GM23338 (cell line): ENCODE data around the gene DLEU7. TPM values are rescaled to one million over a fixed set of nuclear protein-coding genes. Genes with fewer than 3 reads are reported as not detected.

Source experiments
- ATAC-seq: fragments of 200-7000 bp; cut with Tn5 transposase; 3 replicates; pipeline ENCODE4 v1.9.1; 2020
- DNase-seq: peaks from one replicate; pipeline ENCODE4 v3.0.0-alpha.2; 2015; ENCODE audit warnings: low spot score
- H2AFZ ChIP-seq: fragments of 200-600 bp; sonication (generic); 2 replicates; pipeline ENCODE4 v1.8.0; 2016; ENCODE audit warnings: antibody characterized with exemption, mild to moderate bottlenecking, moderate library complexity
- H3F3A ChIP-seq: fragments of 200-600 bp; sonication (generic); replicated peaks from 2 replicates; pipeline ENCODE4 v1.8.0; 2017; ENCODE audit warnings: antibody characterized with exemption, mixed run types, low read depth
- H3K27ac ChIP-seq: fragments of 200-600 bp; sonication (generic); 2 replicates; pipeline ENCODE4 v1.6.1; 2016; ENCODE audit warnings: low read depth
- H3K27me3 ChIP-seq: fragments of 200-600 bp; sonication (generic); 2 replicates; pipeline ENCODE4 v1.8.0; 2016; ENCODE audit warnings: mild to moderate bottlenecking, mixed run types, moderate library complexity; ENCODE audit not compliant: insufficient read depth
- H3K36me3 ChIP-seq: fragments of 200-600 bp; sonication (generic); 2 replicates; pipeline ENCODE4 v1.8.0; 2016; ENCODE audit warnings: mild to moderate bottlenecking; ENCODE audit not compliant: insufficient read depth
- H3K4me1 ChIP-seq: fragments of 200-600 bp; sonication (generic); 2 replicates; pipeline ENCODE4 v1.8.0; 2016; ENCODE audit warnings: mild to moderate bottlenecking, moderate library complexity; ENCODE audit not compliant: insufficient read depth
- H3K4me2 ChIP-seq: fragments of 200-600 bp; sonication (generic); 2 replicates; pipeline ENCODE4 v1.7.1; 2017; ENCODE audit warnings: mixed run types
- H3K4me3 ChIP-seq: fragments of 200-600 bp; sonication (generic); 2 replicates; pipeline ENCODE4 v1.6.1; 2016; ENCODE audit warnings: mixed run types
- H3K79me2 ChIP-seq: fragments of 200-600 bp; sonication (generic); replicated peaks from 2 replicates; pipeline ENCODE4 v1.8.0; 2017; ENCODE audit warnings: mild to moderate bottlenecking; ENCODE audit not compliant: insufficient read depth
- H3K9me2 ChIP-seq: fragments of 200-600 bp; sonication (generic); 2 replicates; pipeline ENCODE4 v1.8.0; 2017; ENCODE audit not compliant: insufficient read depth
- H4K20me1 ChIP-seq: fragments of 200-600 bp; sonication (generic); replicated peaks from 2 replicates; pipeline ENCODE4 v1.8.0; 2017; ENCODE audit warnings: mild to moderate bottlenecking; ENCODE audit not compliant: insufficient read depth
- H3K27ac Mint-ChIP-seq: 2 replicates; pipeline ENCODE4 v1.8.0; 2020; ENCODE audit warnings: inconsistent platforms, mild to moderate bottlenecking, moderate library complexity, mixed read lengths
- H3K27me3 Mint-ChIP-seq: 3 replicates; pipeline ENCODE4 v1.8.0; 2022; ENCODE audit warnings: low read depth, mild to moderate bottlenecking, moderate library complexity, mixed read lengths, inconsistent platforms; ENCODE audit not compliant: insufficient read depth, poor library complexity
- H3K36me3 Mint-ChIP-seq: 3 replicates; pipeline ENCODE4 v1.8.0; 2021; ENCODE audit warnings: low read depth, mild to moderate bottlenecking, inconsistent platforms, moderate library complexity, mixed read lengths
- H3K4me1 Mint-ChIP-seq: 3 replicates; pipeline ENCODE4 v1.8.0; 2020; ENCODE audit warnings: mild to moderate bottlenecking, inconsistent platforms, mixed read lengths
- H3K4me3 Mint-ChIP-seq: 3 replicates; pipeline ENCODE4 v1.8.0; 2021; ENCODE audit warnings: moderate library complexity, mild to moderate bottlenecking, inconsistent platforms, mixed read lengths
- H3K9me3 Mint-ChIP-seq: 3 replicates; pipeline ENCODE4 v1.8.0; 2020; ENCODE audit warnings: moderate library complexity, mild to moderate bottlenecking, inconsistent platforms, mixed read lengths
- CREB1 ChIP-seq: fragments of 250-450 bp; sonication (Bioruptor Pico); IDR thresholded peaks from 2 replicates; pipeline ENCODE4 v1.5.0; 2020; ENCODE audit warnings: low read depth, mild to moderate bottlenecking, moderate library complexity
- JUNB ChIP-seq: IDR thresholded peaks from one replicate; pipeline ENCODE4 v1.6.1; 2016; ENCODE audit warnings: antibody characterized with exemption; ENCODE audit not compliant: unreplicated experiment
- POLR2AphosphoS5 ChIP-seq: IDR thresholded peaks from 2 replicates; pipeline ENCODE4 v1.6.1; 2016; ENCODE audit warnings: antibody characterized with exemption, low read depth
- STAT1 ChIP-seq: IDR thresholded peaks from one replicate; pipeline ENCODE4 v1.6.1; 2016; ENCODE audit warnings: antibody characterized with exemption; ENCODE audit not compliant: unreplicated experiment
- ZNF331 ChIP-seq: fragments of 250-450 bp; sonication (Bioruptor Pico); IDR thresholded peaks from 2 replicates; pipeline ENCODE4 v1.5.0; 2020; ENCODE audit warnings: low read depth, mild to moderate bottlenecking, moderate library complexity
- polyA plus RNA-seq: library from polyadenylated mRNA; unstranded; fragments of >200 nt; fragmentation: Nextera tagmentation; extraction: Ambion mirVana; gene quantifications from 2 replicates; pipeline ENCODE4 v1.2.1, GENCODE V29; 2016
- total RNA-seq: library from RNA; depleted of rRNA; stranded (reverse); fragments of >200 nt; shearing (Covaris generic); gene quantifications from 2 replicates; pipeline ENCODE4 v1.2.3, GENCODE V29; 2014
- TF ChIP-seq, protein P1 (sequence below): fragments of 250-450 bp; sonication (Bioruptor Pico); IDR thresholded peaks from 2 replicates; pipeline ENCODE4 v1.5.0; 2020; ENCODE audit warnings: mild to moderate bottlenecking, moderate library complexity
- TF ChIP-seq, protein P2 (sequence below), 2 experiments: fragments of 200-600 bp in 1 of 2; sonication (generic) in 1 of 2; conservative IDR thresholded peaks; 2 replicates each; pipeline versions ENCODE4 v1.5.1 to v1.6.1; 2016 to 2017; ENCODE audit warnings: antibody characterized with exemption in 2 of 2, low read depth in 2 of 2, mild to moderate bottlenecking in 2 of 2, moderate library complexity in 1 of 2

The DLEU7 gene
- total and polyA plus RNA-seq, 2 experiments from 2014 or later: 8.7 to 11.6 TPM

DNA sequence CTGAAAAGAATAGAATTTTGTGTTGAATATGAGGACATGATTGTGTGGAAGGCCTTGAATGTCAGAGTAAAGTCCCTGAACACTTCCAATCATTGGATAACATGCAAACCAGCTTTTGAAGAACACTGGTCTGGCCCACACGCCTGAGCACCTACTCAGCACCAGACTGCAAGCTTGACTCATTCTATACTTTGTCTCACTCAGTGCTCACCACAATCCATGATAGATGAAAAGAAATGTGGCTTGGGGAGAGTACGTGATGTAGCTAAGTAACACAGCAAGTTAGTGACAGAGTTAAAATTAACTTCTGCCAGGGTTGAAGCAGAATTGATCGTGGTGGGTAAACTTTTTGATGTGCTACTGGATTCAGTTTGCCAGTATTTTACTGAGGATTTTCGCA, 12.0 kb downstream of the DLEU7 start (continued):
- TF ChIP-seq, protein P1, sequence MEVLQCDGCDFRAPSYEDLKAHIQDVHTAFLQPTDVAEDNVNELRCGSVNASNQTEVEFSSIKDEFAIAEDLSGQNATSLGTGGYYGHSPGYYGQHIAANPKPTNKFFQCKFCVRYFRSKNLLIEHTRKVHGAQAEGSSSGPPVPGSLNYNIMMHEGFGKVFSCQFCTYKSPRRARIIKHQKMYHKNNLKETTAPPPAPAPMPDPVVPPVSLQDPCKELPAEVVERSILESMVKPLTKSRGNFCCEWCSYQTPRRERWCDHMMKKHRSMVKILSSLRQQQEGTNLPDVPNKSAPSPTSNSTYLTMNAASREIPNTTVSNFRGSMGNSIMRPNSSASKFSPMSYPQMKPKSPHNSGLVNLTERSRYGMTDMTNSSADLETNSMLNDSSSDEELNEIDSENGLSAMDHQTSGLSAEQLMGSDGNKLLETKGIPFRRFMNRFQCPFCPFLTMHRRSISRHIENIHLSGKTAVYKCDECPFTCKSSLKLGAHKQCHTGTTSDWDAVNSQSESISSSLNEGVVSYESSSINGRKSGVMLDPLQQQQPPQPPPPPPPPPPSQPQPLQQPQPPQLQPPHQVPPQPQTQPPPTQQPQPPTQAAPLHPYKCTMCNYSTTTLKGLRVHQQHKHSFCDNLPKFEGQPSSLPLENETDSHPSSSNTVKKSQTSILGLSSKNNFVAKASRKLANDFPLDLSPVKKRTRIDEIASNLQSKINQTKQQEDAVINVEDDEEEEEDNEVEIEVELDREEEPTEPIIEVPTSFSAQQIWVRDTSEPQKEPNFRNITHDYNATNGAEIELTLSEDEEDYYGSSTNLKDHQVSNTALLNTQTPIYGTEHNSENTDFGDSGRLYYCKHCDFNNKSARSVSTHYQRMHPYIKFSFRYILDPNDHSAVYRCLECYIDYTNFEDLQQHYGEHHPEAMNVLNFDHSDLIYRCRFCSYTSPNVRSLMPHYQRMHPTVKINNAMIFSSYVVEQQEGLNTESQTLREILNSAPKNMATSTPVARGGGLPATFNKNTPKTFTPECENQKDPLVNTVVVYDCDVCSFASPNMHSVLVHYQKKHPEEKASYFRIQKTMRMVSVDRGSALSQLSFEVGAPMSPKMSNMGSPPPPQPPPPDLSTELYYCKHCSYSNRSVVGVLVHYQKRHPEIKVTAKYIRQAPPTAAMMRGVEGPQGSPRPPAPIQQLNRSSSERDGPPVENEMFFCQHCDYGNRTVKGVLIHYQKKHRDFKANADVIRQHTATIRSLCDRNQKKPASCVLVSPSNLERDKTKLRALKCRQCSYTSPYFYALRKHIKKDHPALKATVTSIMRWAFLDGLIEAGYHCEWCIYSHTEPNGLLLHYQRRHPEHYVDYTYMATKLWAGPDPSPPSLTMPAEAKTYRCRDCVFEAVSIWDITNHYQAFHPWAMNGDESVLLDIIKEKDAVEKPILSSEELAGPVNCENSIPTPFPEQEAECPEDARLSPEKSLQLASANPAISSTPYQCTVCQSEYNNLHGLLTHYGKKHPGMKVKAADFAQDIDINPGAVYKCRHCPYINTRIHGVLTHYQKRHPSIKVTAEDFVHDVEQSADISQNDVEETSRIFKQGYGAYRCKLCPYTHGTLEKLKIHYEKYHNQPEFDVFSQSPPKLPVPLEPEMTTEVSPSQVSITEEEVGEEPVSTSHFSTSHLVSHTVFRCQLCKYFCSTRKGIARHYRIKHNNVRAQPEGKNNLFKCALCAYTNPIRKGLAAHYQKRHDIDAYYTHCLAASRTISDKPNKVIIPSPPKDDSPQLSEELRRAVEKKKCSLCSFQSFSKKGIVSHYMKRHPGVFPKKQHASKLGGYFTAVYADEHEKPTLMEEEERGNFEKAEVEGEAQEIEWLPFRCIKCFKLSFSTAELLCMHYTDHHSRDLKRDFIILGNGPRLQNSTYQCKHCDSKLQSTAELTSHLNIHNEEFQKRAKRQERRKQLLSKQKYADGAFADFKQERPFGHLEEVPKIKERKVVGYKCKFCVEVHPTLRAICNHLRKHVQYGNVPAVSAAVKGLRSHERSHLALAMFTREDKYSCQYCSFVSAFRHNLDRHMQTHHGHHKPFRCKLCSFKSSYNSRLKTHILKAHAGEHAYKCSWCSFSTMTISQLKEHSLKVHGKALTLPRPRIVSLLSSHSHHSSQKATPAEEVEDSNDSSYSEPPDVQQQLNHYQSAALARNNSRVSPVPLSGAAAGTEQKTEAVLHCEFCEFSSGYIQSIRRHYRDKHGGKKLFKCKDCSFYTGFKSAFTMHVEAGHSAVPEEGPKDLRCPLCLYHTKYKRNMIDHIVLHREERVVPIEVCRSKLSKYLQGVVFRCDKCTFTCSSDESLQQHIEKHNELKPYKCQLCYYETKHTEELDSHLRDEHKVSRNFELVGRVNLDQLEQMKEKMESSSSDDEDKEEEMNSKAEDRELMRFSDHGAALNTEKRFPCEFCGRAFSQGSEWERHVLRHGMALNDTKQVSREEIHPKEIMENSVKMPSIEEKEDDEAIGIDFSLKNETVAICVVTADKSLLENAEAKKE (CRISPR knock-in tag): no peak

DNA sequence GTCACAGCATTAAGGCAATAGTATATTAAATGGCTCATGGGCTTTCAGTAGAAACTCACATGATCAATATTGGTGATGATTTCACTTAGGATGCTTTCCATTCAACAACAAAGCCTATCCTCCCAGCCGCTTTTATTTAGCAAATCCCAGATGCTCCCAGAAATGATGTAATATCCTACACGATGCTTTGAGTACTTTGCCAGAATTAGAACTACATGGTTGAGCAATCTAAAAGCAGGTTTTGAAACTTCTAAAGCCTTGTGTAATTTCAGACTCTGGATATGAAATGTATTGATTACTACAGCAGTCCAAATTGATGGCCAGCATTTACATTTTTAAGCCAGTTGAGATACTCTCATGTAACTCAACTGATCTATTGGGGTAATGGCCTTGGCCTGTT, 13.6 kb downstream of the DLEU7 start:
- H3F3A ChIP-seq: no peaks in the 10 kb centered on the region
- DNase-seq: no peak
- Mint-ChIP-seq H3K27ac (no peak overlapping the region), H3K4me3 (no peak overlapping the region), H3K36me3 (peaks cover 30% of the 10 kb centered on the region), H3K27me3 (peaks cover 4% of the 10 kb centered on the region), H3K4me1 (peaks cover 3% of the 10 kb centered on the region; the same call in 2 of the 3 replicates), H3K9me3 (peaks cover 17% of the 10 kb centered on the region)
- H3K36me3 ChIP-seq: no peaks in the 10 kb centered on the region
- H2AFZ ChIP-seq: no peak overlapping the region
- H4K20me1 ChIP-seq: no peaks in the 10 kb centered on the region; the same call in none of the 2 replicates
- H3K4me3 ChIP-seq: no peak overlapping the region
- no peak overlapping the region for H3K4me2 ChIP-seq
- peaks cover 15% of the 10 kb centered on the region; the same call in 1 of the 2 replicates for H3K79me2 ChIP-seq
- H3K27ac ChIP-seq: no peak overlapping the region
- no peaks in the 10 kb centered on the region for H3K4me1 ChIP-seq
- H3K9me2 ChIP-seq: no peaks in the 10 kb centered on the region
- no peak for ATAC-seq
- peaks cover 3% of the 10 kb centered on the region; the same call in 1 of the 2 replicates for H3K27me3 ChIP-seq
- TF ChIP-seq POLR2AphosphoS5 (no peak), JUNB (no peak), ZNF331 (CRISPR knock-in tag) (no peak), CREB1 (CRISPR knock-in tag) (no peak), STAT1 (no peak)
- TF ChIP-seq, protein P1 (CRISPR knock-in tag): no peak
- TF ChIP-seq, protein P2, sequence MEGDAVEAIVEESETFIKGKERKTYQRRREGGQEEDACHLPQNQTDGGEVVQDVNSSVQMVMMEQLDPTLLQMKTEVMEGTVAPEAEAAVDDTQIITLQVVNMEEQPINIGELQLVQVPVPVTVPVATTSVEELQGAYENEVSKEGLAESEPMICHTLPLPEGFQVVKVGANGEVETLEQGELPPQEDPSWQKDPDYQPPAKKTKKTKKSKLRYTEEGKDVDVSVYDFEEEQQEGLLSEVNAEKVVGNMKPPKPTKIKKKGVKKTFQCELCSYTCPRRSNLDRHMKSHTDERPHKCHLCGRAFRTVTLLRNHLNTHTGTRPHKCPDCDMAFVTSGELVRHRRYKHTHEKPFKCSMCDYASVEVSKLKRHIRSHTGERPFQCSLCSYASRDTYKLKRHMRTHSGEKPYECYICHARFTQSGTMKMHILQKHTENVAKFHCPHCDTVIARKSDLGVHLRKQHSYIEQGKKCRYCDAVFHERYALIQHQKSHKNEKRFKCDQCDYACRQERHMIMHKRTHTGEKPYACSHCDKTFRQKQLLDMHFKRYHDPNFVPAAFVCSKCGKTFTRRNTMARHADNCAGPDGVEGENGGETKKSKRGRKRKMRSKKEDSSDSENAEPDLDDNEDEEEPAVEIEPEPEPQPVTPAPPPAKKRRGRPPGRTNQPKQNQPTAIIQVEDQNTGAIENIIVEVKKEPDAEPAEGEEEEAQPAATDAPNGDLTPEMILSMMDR (conservative IDR thresholded peaks at IDR 0.05; ENCODE audit: low read depth in 2 of 2): no peak
